AG20443 (cell line): ENCODE measurements around the gene ART5.
"Not testable (repeated sequence)": the region's sequence is repeated elsewhere in the genome, so short reads cannot be mapped to it uniquely, and the experiment has no call there.

Source experiments
- DNase-seq: peaks from one replicate; pipeline ENCODE4 v3.0.0; 2012; ENCODE audit warnings: low spot score, mixed read lengths

The ART5 gene

DNA sequence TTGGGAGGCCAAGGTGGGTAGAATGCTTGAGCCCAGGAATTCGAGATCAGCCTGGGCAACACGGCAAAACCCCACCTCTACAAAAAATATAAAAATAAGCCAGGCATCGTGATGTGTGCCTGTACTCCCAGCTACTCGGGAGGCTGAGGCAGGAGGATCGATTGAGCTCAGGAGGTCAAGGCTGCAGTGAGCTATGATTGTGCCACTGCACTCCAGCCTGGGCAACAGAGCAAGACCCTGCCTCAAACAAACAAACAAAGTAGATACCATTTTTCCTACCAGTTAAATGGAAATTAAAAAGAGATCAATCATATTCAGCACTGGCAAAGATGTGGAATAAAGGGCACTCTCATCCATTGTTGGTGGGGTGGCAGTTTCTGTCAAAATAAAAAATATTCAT is 15.5 kb upstream of the ART5 start:
- not testable (repeated sequence) for DNase-seq

DNA sequence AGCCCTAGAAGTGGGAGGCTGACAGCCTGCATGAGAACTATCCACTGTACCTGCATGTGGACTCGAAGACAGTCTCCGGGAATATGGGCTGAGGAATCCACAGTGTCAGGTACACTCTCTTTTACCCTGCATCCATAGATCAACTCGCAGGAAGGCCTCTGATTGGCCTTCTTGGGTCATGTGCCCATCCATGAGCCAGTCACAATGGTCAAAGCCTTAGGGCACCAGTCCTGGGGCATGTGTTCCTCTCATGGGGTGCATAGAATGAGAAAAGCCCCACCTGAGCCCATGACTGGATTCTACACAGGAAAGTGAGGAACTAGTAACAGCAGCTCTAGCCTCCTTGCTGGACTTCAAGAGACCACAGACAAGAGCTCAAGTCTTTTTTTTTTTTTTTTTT is 13.8 kb upstream of the ART5 start:
- DNase-seq, result no peak

DNA sequence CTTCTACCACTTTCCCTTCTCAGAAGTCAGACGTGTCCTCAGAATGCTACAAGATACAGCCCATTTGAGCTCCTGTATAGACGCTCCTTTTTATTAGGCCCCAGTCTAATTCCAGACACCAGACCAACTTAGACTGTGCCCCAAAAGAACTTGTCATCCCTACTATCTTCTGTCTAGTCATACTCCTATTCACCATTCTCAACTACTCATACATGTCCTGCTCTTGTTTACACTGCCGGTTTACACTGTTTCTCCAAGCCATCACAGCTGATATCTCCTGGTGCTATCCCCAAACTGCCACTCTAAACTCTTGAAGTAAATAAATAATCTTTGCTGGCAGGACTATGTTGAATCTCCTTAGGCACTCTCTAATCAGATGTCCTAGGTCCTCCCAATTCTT is 10.7 kb upstream of the ART5 start:
- not testable (repeated sequence) for DNase-seq

DNA sequence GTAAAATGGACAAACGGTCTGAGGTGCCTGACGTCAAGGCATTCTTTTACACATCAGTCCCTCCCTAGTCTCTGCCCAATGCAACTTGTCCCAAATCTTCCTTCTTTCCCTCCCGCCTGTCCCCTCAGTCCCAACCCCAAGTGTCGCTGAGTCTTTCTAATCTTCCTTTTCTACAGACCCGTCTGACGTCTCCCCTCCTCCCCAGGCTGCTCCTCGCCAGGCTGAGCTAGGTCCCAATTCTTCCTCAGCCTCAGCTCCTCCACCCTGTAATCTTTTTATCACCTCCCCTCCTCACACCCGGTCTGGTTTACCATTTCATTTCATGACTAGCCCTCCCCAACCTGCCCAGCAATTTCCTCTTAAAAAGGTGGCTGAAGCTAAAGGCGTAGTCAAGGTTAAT is 7.6 kb upstream of the ART5 start:
- not testable (repeated sequence) for DNase-seq

DNA sequence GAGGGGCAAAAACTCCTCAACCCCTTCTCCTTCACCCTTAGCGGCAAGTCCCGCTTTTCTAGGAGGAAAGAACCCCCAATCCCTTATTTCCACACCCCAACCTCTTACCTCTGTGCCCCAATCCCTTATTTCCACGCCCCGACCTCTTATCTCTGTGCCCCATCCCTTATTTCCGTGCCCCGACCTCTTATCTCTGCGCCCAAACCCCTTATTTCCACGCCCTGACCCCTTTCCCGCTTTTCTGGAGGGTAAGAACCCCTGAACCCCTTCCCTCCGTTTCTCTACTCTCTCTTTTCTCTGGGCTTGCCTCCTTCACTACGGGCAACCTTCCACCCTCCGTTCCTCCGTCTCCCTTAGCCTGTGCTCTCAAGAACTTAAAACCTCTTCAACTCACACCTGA is 7.1 kb upstream of the ART5 start:
- DNase-seq, result not testable (repeated sequence)

DNA sequence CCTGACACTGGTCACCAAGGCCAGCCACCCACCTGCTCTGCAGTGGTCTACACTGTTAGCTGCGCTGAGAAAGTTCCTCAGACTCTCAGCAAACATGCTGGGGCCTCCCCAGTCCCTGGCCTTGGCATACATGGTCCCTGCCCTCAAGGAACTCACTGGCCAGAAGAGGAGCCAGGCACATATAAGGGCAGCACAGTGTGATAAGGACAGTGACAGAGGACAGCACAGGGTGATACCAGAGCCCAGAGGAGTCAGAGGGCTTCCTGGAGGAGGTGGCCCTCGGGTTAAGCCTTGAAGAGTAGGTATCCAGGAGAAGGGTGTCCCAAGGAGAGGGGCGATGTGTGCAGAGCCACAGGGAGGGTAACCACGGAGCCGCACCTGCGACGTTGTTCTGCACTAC is 3.8 kb upstream of the ART5 start:
- no peak for DNase-seq

DNA sequence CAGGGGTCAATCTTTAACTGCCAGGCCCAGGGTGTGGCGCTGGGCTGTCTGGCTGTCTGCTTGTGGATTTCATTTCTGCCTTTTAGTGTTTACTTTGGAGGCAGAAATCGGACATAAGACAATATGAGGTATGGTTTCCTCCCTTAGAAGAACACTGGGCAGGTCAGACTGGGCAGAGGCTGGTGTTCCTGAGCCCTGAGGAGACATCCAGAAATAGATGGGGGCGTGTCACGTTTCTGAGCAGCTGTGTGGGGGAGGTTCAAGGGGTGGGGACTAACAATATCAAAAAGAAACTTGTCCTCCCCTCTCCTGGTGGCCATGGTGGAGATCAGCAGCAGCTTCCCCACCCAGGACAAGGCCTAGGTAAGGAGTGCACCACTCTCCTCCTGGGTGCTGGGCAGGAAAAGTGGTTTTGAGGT is 3.0 kb upstream of the ART5 start, which contains the start of gene ART1:
Gene ART1, plus strand, starts transcription at position 312 of the 419 bp plus-strand sequence. CDS start 14,086 bp downstream, outside the sequence.
- DNase-seq, result no peak

DNA sequence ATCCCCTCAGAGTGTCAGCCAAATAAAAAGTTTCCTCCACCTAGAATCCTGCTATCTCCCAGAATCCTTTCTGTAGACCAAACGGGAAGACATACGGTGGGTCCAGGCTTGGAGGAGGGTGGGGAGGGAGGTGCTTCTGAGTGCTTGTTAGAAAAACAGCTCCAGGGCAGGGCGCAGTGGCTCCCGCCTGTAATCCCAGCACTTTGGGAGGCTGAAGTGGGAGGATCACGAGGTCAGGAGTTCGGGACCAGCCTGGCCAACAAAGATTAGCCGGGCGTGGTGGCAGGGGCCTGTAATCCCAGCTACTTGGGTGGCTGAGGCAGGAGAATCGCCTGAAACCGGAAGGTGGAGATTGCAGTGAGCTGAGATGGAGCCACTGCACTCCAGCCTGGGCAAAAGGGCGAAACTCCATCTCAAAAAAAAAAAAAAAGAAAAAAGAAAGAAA is 1.3 kb upstream of the ART5 start:
- not testable (repeated sequence) for DNase-seq

DNA sequence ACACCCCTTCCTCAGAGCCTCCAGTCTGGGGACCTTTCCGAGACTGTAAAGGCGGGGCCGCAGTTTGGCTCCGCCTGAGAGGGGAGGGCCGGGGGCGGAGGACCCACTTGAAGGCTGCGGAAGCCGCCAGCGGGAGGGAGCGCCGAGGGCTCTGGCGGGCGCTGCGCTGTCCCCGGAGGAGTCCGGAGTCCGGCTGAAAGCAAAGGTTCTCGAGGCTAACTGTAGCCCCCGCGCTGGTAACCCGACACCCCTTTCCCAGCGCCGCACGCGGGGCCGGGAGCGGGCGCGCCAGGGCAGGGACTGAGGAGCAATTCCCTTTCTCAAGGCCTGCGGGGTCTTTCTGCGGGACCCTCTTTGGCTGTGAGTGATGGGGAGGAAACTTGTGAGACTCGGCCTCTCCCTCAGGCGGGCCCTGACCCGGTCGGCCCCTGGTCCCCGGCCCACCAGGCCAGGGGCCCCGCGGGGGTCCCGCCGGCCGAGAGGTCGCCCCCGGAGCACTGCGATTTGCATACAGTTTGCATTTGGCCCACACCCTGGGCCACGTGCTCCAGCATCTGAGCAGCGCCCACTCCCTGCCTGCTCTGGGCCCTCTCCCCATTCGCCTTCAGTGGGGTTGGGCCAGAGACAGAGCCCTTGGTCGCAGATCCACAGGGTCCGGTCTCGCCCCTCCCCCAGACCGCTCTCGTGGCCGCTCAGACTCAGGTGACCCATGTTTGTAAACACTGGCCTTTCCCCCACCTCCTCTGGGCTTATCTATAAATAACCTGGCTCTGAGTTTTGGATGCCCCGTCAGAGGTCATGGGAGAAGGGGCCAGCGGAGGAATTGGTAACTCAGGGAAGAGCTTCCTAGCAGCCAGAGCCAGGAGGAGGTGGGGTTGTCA is 519 bp upstream of the ART5 start:
- peak; percentile 89 for DNase-seq

DNA sequence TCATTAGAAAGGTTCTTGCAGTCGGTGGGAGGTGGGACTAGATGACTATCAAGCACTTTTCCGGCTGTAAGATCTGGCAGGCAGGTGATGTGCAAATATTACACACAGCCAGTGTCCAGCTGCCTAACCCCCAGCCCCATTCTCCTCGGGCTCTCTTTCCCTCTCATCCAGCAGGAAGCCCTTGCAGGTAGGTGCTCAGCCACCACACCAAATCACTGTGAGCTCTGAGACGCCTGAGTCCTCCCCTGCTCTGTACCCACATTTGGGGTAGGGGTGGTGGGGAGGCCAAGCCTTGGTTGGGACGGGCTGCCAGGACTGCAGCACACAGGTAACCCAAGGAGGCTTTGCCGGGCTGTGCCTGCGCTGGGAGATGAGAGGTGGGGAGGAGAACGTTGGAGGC is 601 bp downstream of the ART5 start:
- no peak for DNase-seq

DNA sequence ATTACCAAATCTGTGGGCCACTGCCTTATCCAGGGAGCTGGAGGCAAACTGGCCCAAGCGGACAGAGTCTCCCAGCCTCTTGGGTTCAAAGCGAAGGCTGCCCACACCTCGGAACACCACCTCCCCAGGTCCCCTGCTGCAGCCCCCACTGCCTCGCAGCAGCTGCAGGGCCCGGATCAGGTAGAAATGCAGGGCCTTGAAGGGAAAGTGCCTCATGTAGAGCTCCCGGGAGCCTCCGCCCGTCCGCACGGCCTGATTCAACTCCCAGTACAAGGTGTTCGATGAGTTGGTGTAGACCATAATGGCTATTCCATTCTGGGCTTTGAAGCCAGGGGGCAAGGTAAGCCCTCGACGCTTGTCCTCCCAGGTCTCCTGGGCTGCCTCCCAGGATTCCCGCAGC is 2.0 kb downstream of the ART5 start:
- DNase-seq, result no peak

DNA sequence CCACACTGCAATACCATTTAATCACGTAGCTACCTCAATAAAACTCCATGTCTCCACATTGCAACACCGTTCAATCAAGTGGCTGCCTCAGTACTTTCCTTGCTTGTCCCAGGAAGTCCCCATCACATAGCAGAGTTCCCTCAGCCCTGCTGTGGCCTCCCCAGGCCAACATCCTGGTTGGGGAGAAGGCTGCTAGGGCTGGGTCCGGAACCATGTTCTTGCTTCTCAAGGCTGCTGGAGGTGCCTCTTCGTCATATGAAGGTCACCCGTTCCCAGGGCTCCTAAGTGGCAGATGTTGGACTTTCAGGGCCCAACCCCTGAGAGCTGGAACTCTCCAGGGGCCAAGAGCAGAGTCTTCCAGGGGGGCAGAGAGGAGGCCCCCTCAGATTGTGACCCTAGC is 3.3 kb downstream of the ART5 start:
- DNase-seq, result no peak

DNA sequence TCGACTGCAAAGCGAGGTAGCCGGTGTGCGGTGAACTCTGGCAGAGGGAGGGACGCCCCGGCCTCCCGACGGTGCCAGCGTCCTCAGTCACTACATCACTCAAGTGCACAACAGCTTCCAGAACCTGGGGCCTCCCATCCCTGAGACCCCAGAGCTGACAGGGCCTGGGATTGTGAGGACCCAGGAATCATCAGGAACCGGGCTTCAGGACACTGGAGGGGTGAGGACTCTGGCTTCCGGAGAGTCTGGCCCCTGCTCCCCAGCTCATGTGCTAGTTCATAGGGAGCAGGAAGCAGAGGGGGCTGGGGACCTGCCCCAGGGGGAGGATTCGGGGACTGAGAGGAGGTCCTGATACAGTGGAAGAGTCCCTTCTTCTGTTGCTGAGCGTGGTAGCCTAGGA is 4.6 kb downstream of the ART5 start:
- DNase-seq, result no peak

DNA sequence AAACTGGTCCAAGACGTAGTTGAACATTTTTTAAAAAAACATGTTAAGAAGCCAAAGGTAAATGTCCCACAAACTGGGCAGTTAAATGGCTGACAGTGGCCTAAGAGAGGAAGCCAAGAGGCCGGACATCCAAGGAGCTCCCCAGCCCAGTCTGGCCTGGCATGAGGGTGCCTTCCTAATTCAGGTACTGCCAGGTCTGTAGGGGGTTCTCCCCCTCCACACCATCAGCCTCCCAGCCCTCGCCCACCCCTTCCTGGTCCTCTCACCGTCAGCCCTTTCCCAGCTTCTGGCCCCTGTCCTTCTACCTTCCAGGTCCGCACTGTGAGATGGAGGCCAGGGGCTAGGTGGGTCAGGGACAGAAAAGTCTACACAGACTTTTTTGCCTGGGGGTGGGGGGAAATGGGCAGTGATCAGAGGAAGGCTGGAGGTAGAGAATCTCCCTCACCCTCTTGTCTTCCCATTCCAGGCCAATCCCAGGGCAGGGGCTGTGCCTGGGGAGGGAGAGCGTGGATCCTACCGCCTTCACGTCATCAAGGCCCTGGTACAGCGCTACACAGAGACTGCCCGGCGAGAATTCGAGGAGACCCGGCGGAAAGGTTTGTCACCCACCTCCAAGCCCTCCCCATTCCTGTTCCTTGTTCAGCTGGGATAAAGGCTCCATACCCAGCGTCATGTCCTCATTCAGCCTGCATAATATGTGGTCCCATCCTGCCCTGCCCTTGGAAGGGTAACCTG is 6.0 kb downstream of the ART5 start:
- DNase-seq, result no peak

DNA sequence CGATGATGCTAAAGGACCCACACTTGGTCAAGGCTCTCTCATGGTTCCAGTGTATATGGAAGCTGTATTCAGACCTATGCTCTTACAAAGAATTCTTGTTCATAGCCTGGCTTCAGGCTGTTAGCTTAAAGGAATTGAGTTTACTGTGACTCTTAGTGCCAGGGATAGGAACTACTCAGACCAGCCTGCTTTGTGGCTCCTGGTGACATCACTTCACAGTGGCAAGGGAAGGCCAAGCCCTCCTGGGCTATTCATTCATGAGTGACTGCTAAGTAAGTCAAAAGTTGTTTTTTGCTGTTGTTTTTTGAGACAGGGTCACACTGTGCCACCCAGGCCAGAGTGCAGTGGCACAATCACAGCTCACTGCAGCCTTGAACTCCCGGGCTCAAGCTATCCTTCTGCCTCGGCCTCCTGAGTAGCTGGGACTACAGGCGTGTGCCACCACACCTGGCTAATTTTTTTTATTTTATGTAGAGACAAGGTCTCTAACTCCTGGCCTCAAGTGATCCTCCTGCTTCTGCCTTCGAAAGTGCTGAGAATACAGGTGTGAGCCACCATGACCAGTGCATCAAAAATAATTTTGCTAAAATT is 9.6 kb downstream of the ART5 start:
- no peak for DNase-seq

DNA sequence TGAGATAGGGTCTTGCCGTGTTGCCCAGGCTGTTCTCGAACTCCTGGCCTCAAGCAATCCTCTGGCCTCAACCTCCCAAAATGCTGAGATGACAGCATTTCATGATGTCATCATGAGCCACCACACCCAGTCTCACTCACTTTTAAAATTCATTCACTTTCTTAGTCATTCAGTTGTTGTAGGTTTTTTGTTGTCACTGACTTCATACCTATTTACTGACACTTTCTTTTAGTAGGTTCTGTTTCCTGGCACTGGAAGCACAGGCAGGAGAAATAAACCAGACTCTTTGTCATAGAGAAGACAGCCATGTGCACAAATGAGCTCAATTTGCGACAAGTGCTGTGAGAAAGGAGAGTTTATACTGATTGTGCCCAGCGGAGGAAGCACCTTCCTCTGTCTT is 10.5 kb downstream of the ART5 start:
- DNase-seq, result no peak

DNA sequence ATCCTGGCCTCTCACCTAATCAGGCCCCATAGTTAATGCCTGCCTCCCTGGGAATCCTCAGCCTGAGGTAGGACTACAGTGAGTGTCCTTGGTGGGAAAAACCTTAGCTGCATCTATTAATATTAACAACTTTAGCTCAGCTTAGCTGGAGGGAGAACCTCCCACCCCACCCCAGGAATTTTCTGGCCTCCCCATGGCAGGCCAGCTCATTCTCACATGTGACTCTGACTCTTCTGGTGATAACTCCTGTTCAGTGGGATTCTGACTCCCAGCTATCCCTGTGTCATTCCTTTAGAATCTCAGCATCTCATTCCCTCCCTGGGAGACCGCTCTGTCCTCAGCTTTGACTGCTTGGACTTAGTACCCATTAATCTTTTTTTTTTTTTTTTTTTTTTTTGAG is 14.5 kb downstream of the ART5 start:
- DNase-seq, result peak; percentile 86

DNA sequence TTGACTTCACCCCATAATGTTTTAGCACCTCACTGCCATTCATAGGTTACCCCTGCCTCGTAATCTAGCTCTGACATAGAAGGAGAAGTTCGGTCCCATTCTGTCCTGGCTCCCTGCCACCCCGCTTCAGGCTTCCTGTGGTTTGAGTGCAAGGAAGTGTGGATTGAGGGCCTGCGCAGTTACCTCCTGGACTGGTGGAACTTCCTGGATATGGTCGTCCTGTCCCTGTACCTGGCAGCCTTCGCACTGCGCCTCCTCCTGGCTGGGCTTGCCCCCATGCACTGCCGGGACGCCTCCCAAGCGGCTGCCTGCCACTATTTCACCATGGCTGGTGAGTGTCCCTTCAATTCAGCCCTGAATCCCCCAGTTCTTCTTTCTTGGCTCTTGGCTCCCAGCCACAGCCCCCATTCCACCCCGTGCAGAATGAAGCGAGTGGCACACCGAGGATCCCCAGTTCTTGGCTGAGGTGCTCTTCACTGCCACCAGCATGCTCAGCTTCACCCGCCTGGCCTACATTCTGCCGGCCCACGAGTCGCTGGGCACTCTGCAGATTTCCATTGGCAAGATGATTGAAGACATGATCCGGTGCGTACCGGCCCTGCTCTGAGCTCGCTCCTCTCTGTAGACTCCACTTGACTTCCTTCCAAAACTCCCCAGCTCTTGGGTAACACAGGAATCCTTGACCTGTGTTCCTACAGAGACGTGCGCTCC is 15.4 kb downstream of the ART5 start:
- no peak for DNase-seq

DNA sequence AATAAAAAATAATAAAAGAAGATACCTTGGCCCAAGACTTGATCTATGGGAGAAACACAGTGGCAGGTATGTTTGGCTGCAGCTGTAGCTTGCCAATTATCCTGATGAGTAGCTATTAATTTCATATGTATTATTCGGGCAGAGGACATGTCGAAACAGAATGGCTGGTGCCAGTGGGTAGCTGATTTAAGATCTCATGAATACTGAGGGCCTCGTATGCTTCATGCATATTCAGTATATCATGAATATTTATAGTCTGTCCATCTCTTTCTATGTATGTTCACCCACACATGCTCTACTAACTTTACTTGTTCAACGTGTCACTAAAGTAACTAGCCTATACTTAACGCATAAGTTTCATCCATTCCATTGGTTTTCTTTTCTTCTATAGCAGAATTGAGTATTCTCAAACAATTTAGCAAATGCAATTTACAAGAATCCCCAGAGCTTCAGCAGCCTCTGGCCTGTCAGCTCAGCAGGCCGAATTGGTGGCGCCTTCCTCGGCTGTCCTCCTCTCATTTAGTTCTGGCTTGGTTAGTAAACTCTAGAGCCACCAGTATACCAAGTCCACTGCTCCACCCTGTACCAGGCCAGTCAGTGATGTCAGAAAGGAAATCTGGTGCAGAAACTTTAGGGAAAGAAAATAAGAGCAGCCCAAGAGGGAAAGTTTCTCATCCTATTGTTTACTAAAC is 17.9 kb downstream of the ART5 start:
- DNase-seq, result no peak

DNA sequence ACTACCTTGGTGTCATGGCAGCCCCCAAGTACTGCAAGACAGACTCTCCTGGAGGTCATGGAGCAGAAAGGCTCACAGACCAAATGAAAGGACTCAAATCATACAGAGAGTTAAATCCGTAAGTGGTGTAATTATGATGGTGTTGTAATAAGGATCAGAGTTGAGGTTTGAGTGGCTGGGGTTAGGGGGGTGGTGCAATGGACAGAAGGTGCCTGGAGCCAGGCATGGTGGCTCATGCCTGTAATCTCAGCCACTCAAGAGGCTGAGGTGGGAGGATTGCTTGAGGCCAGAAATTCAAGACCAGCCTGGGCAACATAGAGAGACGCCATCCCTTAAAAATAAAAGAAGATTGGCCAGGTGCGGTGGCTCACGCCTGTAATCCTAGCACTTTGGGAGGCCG is 18.7 kb downstream of the ART5 start:
- no peak for DNase-seq

DNA sequence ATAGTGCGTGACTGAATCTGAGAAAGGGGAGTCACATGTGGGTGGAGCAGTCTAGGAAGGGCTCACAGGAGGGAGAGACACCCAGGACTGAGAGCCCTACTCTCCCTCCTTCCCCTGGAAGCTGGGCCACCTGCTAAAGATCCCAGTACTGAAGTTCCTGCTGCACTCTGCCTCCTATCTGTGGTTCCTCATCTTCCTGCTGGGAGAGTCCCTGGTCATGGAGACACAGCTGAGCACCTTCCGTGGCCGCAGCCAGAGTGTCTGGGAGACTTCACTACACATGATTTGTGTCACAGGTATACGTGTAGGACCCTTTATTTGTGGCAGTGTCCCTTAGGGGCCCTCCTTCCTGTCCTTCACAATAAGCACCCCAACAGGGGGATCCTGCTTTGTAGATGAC is 19.3 kb downstream of the ART5 start:
- no peak for DNase-seq

DNA sequence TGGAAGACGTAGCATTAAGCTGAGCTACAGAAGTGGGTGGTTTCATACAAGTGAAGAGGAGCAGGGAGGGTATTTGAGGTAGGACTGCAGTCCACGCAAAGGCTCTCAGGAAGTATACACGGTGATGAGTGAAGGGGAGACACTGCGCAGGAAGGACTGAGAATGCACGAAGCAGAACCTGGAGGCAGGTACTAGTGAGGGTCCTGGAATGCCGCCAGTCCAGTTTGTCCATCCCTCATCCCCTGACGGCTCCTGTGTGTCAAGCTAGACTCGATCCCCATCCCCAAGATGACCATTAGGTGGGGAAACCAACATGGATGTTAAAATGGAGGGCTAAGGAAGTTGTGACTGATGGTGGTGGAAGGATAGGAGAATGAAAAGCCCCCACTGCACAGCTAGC is 23.8 kb downstream of the ART5 start:
- DNase-seq, result no peak
